Parathyroid adenoma (tissue), 2 donors: ENCODE results near the gene CPNE4.

Source experiments
- H2AFZ ChIP-seq: fragments of 300-600 bp; sonication (generic); one replicate; pipeline ENCODE4 v1.7.0; 2017; ENCODE audit warnings: antibody characterized with exemption, mild to moderate bottlenecking
- H3K27ac ChIP-seq: fragments of 300-600 bp; sonication (generic); one replicate; pipeline ENCODE4 v1.7.0; 2017
- H3K27me3 ChIP-seq: fragments of 300-600 bp; sonication (generic); one replicate; pipeline ENCODE4 v1.7.0; 2017; ENCODE audit warnings: low read length; ENCODE audit not compliant: control insufficient read depth, insufficient read depth
- H3K36me3 ChIP-seq: fragments of 300-600 bp; sonication (generic); one replicate; pipeline ENCODE4 v1.7.0; 2017; ENCODE audit warnings: low read length; ENCODE audit not compliant: control insufficient read depth, insufficient read depth
- H3K4me1 ChIP-seq: fragments of 300-600 bp; sonication (generic); one replicate; pipeline ENCODE4 v1.7.0; 2017; ENCODE audit warnings: control low read depth
- H3K4me2 ChIP-seq: fragments of 300-600 bp; sonication (generic); one replicate; pipeline ENCODE4 v1.7.0; 2017; ENCODE audit warnings: low read length
- H3K4me3 ChIP-seq: fragments of 300-600 bp; sonication (generic); one replicate; pipeline ENCODE4 v1.7.0; 2017; ENCODE audit warnings: low read depth, low read length
- H3K79me2 ChIP-seq: fragments of 300-600 bp; sonication (generic); one replicate; pipeline ENCODE4 v1.7.0; 2017; ENCODE audit warnings: control low read depth
- H3K9ac ChIP-seq: fragments of 300-600 bp; sonication (generic); one replicate; pipeline ENCODE4 v1.7.0; 2017; ENCODE audit warnings: mild to moderate bottlenecking
- H3K9me3 ChIP-seq: fragments of 300-600 bp; sonication (generic); one replicate; pipeline ENCODE4 v1.7.0; 2017; ENCODE audit warnings: low read length; ENCODE audit not compliant: control insufficient read depth
- CTCF ChIP-seq: fragments of 300-600 bp; sonication (generic); IDR thresholded peaks from one replicate; pipeline ENCODE4 v1.7.0; 2017; ENCODE audit warnings: antibody characterized with exemption, mild to moderate bottlenecking
- donor health status: primary hyperparathyroidism.

CPNE4 gene

GRCh38 chr3:131917006-131917405 lies 117.8 kb downstream of the CPNE4 start:
- Histone ChIP-seq H3K27me3 (no peaks in the 10 kb centered on the region), H3K36me3 (no peaks in the 10 kb centered on the region), H3K4me3 (no peak overlapping the region), H3K27ac (no peak overlapping the region), H3K9ac (no peak overlapping the region), H3K79me2 (no peaks in the 10 kb centered on the region), H3K4me2 (no peak overlapping the region), H2AFZ (no peak overlapping the region), H3K9me3 (no peaks in the 10 kb centered on the region), H3K4me1 (no peaks in the 10 kb centered on the region)
- TF ChIP-seq CTCF: no peak

- Histone ChIP-seq H2AFZ (no peak overlapping the region), H3K79me2 (no peaks in the 10 kb centered on the region), H3K9ac (no peak overlapping the region), H3K27ac (no peak overlapping the region), H3K4me2 (no peak overlapping the region), H3K36me3 (no peaks in the 10 kb centered on the region), H3K27me3 (no peaks in the 10 kb centered on the region), H3K4me3 (no peak overlapping the region), H3K4me1 (no peaks in the 10 kb centered on the region), H3K9me3 (no peaks in the 10 kb centered on the region)
- TF ChIP-seq CTCF: no peak
Observed at GRCh38 chr3:131914090-131914691, 120.6 kb downstream of the CPNE4 start.

GRCh38 chr3:131912255-131912654 lies 122.6 kb downstream of the CPNE4 start:
- Histone ChIP-seq H3K9ac (no peak overlapping the region), H3K27ac (no peak overlapping the region), H3K4me2 (no peak overlapping the region), H3K36me3 (no peaks in the 10 kb centered on the region), H3K4me1 (no peaks in the 10 kb centered on the region), H2AFZ (no peak overlapping the region), H3K79me2 (no peaks in the 10 kb centered on the region), H3K9me3 (no peaks in the 10 kb centered on the region), H3K4me3 (no peak overlapping the region), H3K27me3 (no peaks in the 10 kb centered on the region)
- no peak for TF ChIP-seq CTCF

GRCh38 chr3:131907796-131908195 lies 127.0 kb downstream of the CPNE4 start:
- TF ChIP-seq CTCF: no peak
- Histone ChIP-seq H3K9me3 (no peaks in the 10 kb centered on the region), H3K4me2 (no peak overlapping the region), H3K4me3 (no peak overlapping the region), H3K4me1 (no peaks in the 10 kb centered on the region), H3K79me2 (no peaks in the 10 kb centered on the region), H3K36me3 (no peaks in the 10 kb centered on the region), H3K27me3 (no peaks in the 10 kb centered on the region), H3K9ac (no peak overlapping the region), H3K27ac (no peak overlapping the region), H2AFZ (no peak overlapping the region)

- Histone ChIP-seq H3K4me1 (no peaks in the 10 kb centered on the region), H3K4me2 (no peak overlapping the region), H3K36me3 (no peaks in the 10 kb centered on the region), H3K9me3 (no peaks in the 10 kb centered on the region), H3K9ac (no peak overlapping the region), H3K27me3 (no peaks in the 10 kb centered on the region), H3K4me3 (no peak overlapping the region), H2AFZ (no peak overlapping the region), H3K27ac (no peak overlapping the region), H3K79me2 (no peaks in the 10 kb centered on the region)
- TF ChIP-seq CTCF: no peak
Observed at GRCh38 chr3:131903988-131904415, 130.8 kb downstream of the CPNE4 start.
